ENCODE results near the gene GPALPP1. TPM values are rescaled to one million over a fixed set of nuclear protein-coding genes. Genes with fewer than 3 reads are reported as not detected.
"Not testable (repeated sequence)": the region's sequence is repeated elsewhere in the genome, so short reads cannot be mapped to it uniquely, and the experiment has no call there.

The GPALPP1 gene
- total RNA-seq (2014; rRNA removed; shearing (Covaris generic)): 25.0 and 25.6 TPM in 2 replicates
- 21.3 and 32.7 TPM in 2 replicates for polyA plus RNA-seq (2014; cell fraction: nucleus; rRNA removed)

DNA sequence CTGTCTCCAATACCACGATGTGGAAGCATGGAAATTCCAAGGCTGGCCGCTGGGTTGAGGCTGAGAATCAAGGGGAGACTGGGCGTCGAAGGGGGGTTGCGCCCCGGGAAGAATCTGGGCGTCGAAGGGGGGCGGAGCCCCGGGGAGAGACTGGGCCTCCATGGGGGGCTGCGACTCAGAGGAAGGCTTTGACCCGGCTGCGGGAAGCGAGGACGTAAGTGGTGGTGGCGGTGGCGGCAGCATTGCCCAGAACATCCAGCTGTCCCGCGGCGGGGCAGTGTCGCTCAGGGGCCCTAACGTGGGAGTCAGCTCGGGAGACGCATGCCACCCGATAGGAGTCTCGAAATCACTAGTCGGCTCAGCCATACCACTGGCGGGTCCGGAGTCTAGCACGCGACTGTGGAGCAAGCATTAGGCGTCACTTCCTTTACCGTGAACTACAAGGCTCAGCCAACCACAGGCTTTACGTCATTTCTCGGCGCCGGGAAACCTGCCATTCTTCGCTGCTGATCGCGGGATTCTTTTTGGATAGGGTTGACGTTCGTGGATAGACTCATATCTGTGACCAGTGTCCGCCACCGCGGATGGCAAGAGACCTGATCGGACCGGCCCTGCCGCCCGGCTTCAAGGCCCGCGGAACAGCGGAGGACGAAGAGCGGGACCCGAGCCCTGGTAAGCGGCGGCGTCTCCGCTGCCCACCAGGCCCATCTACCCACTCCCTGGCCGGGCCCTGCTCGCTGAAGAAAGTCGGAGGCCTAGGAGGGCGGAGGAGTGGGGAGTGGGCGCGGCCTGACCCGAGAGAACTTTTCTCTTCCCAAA, at the start of gene GPALPP1, which contains the start of gene NUFIP1:
Gene GPALPP1 (plus strand): TSS at position 468 of the 819 bp plus-strand sequence. CDS start 117 bp downstream, at position 585.
Gene NUFIP1 (minus strand): TSS at position 401 of the 819 bp plus-strand sequence. CDS start 35 bp downstream, at position 366.
- DNase-seq (ENCODE audit: extremely low read depth, low read depth): peak; percentile 85

- not testable (repeated sequence) for DNase-seq (ENCODE audit: extremely low read depth, low read depth)
These were observed 45.9 kb upstream of the GPALPP1 start for GRCh38 chr13:44943411-44943810.

- DNase-seq (ENCODE audit: extremely low read depth, low read depth): no peak
These were observed 38.2 kb upstream of the GPALPP1 start for GRCh38 chr13:44951184-44951583.

GRCh38 chr13:44952671-44953070, 36.7 kb upstream of the GPALPP1 start:
- no peak for DNase-seq (ENCODE audit: extremely low read depth, low read depth)

- DNase-seq (ENCODE audit: extremely low read depth, low read depth): no peak
These were observed 35.1 kb upstream of the GPALPP1 start for GRCh38 chr13:44954224-44954623.

DNA sequence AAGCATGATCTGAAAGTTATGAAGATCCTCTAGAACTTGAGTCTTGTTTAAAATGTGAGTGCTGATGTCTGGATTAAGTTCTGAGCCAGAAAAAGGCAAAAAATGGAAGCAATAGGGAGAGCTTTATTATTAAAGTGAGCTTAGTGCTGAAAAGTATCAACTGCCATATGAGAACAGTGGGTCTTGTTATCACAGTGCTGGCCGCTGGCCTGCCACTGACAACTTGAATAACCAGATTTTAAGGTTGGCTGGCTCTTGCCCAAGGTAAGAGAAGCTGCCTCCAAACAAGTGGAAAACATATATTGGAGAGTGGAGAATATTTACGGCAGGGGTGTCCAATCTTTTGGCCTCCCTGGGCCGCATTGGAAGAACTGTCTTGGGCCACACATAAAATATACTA, 33.9 kb upstream of the GPALPP1 start:
- DNase-seq (ENCODE audit: extremely low read depth, low read depth): no peak

DNA sequence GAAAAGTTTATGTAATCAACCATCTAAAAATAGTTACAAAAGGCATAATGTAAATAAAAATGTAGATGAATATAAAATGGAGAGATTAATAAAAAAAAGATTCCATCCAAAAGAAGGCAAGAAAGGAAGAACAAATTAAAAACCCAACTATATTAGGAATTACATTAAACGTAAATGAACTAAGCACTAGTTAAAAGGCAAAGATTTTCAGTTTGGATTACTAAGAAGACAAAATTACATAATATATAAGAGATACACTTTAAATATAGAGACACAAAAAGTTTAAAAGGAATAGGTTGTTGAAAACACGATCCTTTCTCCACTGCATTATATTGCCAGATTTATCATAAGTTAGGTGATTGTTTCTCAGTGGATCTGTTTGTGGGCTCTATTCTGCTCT, 27.3 kb upstream of the GPALPP1 start:
- no peak for DNase-seq (ENCODE audit: extremely low read depth, low read depth)

- no peak for DNase-seq (ENCODE audit: extremely low read depth, low read depth)
These were observed 21.5 kb upstream of the GPALPP1 start for GRCh38 chr13:44967704-44968433.

- DNase-seq (ENCODE audit: extremely low read depth, low read depth): no peak
These were observed 20.9 kb upstream of the GPALPP1 start for GRCh38 chr13:44968434-44968815.

DNA sequence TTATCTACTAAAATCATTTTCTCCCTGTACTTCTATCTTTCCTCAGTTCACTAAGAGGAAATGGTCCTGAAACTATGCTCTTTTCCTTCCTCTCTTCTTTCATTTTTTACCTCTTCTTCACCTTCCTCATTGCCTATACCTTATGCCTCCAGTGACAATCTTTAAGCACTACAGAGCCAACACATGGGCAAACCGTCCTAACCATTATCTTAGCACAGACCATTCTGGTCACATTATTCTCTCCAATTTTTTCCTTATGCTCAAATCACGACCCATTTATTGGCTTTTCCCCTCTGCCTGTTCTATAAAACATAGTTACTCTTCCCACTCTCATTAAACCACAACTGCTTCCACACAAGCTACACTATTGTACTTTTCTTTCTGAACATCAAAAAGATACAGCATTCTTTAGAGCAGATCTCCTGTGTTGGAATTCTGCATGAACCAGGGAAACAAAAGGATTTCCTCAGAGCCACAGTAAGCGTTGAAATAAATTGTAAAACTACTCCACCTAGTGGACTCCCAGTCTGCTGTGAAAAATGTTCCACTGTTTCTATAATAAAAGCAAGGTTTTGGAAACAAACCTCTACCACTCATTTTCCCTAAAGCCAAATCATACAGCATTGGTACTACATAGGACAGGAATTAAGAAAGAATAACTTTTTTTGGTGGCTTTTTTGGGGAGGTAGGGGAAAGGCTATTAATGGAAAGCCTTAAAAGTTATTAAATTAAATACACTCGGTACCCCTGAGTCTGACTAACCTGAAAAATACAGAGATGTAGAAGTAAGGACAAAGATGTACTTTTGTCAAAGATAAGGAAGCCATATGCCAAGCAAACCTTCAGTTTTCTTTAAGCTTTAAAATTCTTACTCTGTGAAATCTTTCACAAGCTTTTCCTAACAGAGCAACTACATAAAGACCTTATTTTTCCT, 19.5 kb upstream of the GPALPP1 start:
- peak; percentile 33 for DNase-seq (ENCODE audit: extremely low read depth, low read depth)

DNA sequence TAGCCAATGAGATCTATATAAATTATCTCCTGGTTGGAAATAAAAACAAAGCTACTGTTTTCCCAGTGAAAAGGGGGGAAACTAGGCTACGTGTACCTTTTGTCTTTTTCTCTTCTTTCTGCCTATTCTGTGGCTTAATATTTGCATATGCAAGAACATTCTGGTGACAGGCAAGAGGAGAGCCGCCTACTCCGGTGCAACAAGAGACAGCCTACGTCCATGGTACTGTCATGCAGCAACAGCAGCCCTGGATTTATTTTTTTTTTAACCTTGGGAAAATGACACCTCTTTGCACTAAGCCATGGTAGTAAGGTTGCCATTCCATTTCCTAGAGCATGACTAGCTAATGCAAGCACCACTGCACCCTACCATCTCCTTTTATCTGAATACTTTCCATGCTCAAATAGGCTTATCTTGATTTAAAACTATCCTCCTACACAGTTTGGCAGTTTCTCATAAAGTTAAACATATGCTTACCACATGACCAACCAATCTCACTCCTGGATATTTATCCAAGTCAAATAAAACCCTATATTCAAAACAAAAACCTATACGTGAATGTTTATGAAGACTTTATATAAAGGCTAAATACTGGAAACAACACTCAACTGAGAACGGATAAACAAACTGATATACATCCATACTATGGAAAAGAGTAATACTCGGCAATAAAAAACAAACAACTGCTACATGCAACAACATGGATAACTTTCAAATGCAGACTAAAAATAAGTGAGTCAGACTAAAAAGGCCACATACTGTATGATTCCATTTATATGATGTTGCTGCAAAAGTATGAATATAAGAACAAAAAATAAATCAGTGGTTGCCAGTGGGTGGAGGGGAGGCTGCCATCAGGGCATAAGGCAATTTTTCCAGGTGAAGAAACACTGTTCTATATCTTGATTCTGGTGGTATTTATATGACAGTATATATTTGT, 17.4 kb upstream of the GPALPP1 start:
- DNase-seq (ENCODE audit: extremely low read depth, low read depth): no peak

DNA sequence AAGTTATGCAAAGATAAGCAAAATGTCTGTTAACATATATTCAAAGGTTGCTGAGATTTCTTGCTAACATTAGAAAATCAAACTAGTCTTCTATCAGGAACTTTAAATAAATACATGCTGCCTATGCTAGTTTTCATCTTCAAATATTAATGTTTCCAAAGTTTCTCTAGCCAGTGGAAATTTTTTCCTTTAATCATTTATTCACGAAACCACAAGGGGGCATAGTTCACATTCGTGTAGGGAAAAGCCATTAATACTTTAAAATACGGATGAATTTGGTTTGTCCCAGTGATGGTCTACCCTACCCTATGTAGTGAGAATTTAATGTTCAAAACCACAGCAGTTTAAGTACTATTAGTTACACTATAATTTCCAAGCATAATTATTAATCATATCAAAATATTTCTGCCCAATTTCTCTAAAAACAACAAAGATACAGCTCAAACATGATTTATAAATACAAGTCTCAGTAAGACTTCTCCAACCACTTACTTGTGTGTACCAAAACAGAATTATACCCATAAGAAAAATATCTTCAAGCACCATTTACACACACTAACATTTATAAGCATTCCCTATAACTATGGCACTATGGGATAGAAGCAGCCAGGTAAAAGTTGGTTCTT, 16.3 kb upstream of the GPALPP1 start:
- peak; percentile 13 for DNase-seq (ENCODE audit: extremely low read depth, low read depth)

DNA sequence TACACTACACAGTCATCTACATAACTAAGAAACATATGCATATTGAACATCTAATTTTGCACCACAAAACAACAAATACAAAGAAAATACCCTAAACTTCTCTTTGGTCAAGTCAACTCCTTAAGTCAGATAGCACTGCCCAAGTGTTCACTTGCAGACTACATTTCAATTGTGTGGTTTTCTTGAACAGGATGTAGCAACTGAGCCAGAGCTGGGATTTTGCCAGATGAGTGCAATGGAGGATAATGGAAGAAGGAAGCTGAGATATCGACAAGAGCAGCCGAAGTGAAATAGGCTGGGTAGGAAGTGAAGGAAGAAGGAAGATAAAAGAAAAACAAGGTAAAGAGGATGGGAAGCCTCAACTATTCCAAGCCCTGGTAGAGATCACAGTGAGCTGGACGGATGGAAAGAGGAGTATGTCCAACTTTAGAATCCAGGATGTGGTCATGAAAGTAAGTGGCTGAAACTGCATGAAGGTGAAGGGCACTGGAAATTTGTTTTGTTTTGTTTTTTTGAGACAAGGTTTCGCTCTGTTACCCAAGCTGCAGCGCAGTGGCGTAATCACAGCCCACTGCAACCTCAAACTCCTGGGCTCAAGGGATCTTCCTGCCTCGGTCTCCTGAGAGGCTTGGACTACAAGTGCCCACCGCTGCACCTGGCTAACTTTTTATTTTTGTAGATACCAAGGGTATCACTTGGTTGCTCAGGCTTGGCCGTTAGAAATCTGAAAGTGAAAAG, 15.1 kb upstream of the GPALPP1 start:
- no peak for DNase-seq (ENCODE audit: extremely low read depth, low read depth)

GRCh38 chr13:44976196-44976595, 13.1 kb upstream of the GPALPP1 start:
- DNase-seq (ENCODE audit: extremely low read depth, low read depth): no peak

DNA sequence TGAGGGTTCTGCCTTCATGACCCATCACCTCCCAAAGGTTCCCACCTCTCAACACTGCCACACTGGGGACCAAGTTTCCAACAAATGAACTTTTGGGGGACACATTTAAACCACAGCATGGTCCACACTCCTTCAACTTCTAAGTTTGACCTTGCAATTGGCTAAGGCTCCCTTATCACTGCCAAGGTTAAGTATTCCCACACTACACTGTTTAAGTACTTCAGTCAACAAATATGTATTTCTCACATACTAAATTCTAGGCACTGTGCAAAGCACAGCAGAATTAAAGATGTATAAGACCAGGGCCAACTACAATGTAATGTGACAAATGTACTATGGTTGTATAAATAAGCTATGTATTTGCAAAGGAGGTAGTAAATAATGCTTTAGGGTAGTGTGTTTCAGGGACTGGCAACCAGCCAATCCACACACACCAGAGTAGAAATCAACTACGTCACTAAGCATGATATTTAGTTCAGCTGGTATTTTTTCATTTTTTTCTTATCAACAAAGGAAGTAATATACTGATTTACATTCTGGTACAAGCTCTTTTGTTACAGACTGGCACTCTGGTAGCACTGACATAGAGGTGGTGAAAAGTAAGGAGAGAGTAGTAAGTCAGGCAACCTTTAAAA, 12.3 kb upstream of the GPALPP1 start:
- no peak for DNase-seq (ENCODE audit: extremely low read depth, low read depth)

DNA sequence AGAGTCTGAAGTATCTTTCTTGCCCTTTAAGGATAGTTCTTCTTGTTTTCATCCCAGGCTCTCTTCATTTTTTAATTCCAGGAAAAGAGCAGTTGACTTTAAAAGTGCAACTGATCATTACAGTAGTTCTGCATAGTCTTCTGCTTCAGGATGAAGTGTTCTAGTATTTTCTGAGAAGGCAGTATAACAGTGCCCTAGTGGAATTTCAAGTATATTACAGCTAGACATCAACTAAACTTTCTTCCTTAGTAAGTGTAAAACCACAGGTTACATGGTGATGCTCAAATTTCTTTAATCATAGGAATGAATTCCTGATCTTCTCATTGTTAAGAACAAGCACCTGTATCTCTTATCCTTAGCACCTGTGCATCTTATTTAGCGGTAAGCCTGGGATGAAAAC, 11.0 kb upstream of the GPALPP1 start:
- DNase-seq (ENCODE audit: extremely low read depth, low read depth): no peak

DNA sequence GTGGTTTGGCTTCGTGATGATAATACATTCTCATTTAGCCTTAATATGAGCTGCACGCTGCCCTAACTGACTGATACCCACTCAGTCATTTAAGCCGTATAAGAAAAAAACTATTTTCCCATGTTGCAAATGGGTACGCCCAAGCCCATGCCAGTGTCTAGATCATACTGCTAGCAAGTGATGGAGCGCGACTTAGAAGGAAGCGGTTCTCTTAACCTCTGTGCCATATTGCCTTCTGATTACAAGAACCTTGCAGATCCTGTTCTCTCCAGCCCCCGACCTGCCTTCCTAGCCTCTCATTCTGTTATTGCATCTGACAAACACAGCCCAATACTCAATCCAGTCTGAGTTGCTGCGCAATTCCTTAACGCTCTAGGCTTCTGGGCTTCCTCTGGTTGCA, 603 bp downstream of the GPALPP1 start:
- no peak for DNase-seq (ENCODE audit: extremely low read depth, low read depth)

DNA sequence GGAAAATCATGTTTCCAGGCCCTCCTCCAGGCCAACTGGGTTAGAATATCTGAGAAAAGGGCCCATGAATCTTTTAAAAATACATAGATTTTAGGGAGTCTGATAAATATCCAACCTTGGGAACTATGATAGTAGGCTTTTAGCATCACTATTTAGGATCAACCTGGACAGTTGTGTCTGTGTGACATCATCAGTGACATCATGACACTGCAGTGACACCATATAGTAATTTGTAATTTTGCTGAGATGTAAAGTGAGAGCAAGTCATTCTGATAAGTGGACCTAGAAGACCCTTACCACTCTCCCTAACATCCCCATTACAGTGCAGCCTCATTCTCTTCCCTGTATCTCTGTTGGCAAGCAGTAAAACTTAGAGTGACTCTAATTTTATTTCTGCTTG, 14.1 kb downstream of the GPALPP1 start:
- DNase-seq (ENCODE audit: extremely low read depth, low read depth): no peak

All from NCI-H460 (cell line).